ENCODE data around the gene SLC16A7.

Gene SLC16A7

GRCh38 chr12:59787610-59788009 lies 191.8 kb downstream of the SLC16A7 start:
- Histone ChIP-seq H3K27ac (ENCODE audit: low read length) (no peak overlapping the region), H3K4me3 (ENCODE audit: low read length in 2 of 2) (no peak overlapping the region), H3K9ac (ENCODE audit: low read length in 2 of 2) (no peak overlapping the region)

GRCh38 chr12:59792647-59793046 lies 196.8 kb downstream of the SLC16A7 start:
- Histone ChIP-seq H3K4me3 (ENCODE audit: low read length in 2 of 2) (no peak overlapping the region), H3K27ac (ENCODE audit: low read length) (no peak overlapping the region), H3K4me1 (ENCODE audit: control insufficient read depth, insufficient read depth, low read length) (no peaks in the 10 kb centered on the region), H3K36me3 (ENCODE audit: control insufficient read depth in 2 of 2, insufficient read depth in 2 of 2, low read length in 2 of 2) (no peaks in the 10 kb centered on the region), H3K27me3 (ENCODE audit: control insufficient read depth in 1 of 2, insufficient read depth in 2 of 2, low read length in 2 of 2) (no peaks in the 10 kb centered on the region), H3K9me3 (ENCODE audit: control insufficient read depth in 2 of 2, low read length in 2 of 2) (peaks cover 0 to 11% of the 10 kb centered on the region in 2 donors), H3K9ac (ENCODE audit: low read length in 2 of 2) (no peak overlapping the region)

More at GRCh38 chr12:59787610-59788009, 191.8 kb downstream of the SLC16A7 start:
- Histone ChIP-seq H3K4me1 (ENCODE audit: control insufficient read depth, insufficient read depth, low read length) (no peaks in the 10 kb centered on the region), H3K36me3 (ENCODE audit: control insufficient read depth in 2 of 2, insufficient read depth in 2 of 2, low read length in 2 of 2) (no peaks in the 10 kb centered on the region), H3K9me3 (ENCODE audit: control insufficient read depth in 2 of 2, low read length in 2 of 2) (peaks cover 0 to 7% of the 10 kb centered on the region in 2 donors), H3K27me3 (ENCODE audit: control insufficient read depth in 1 of 2, insufficient read depth in 2 of 2, low read length in 2 of 2) (no peaks in the 10 kb centered on the region)

GRCh38 chr12:59803735-59804134 lies 207.9 kb downstream of the SLC16A7 start:
- H3K27me3 ChIP-seq (ENCODE audit: control insufficient read depth in 1 of 2, insufficient read depth in 2 of 2, low read length in 2 of 2), result no peaks in the 10 kb centered on the region

DNA sequence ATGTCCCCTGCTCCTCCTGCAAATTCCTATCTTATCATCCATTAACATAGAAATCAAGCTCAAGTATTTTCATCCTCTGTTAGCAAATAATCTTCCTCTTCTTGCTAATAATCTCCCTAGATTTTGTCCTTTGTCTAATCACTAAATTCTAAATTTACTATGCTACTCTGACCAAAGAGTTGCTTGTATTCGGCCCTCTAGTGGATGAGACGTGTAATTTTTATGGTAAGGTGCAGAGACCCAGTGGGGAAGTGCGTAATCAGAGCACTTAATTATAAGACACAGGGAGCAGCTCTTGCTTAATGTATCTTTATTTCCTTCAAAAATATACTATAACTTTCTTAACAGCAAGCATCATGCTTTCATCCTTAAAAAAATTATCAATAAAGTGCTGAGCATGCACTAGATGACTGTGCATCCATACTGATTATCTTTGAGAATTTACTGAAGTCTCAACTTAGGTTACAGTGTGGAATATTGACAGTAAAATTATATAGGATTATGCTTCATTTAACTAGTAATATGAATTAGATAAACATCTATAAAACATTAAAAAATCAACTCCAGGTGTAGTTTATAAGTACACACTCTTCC lies 212.6 kb downstream of the SLC16A7 start:
- no peak overlapping the region for H3K4me3 ChIP-seq (ENCODE audit: low read length in 2 of 2)
- H3K36me3 ChIP-seq (ENCODE audit: control insufficient read depth in 2 of 2, insufficient read depth in 2 of 2, low read length in 2 of 2), result no peaks in the 10 kb centered on the region
- no peak overlapping the region for H3K9ac ChIP-seq (ENCODE audit: low read length in 2 of 2)
- H3K27ac ChIP-seq (ENCODE audit: low read length), result no peak overlapping the region
- no peaks in the 10 kb centered on the region for H3K27me3 ChIP-seq (ENCODE audit: control insufficient read depth in 1 of 2, insufficient read depth in 2 of 2, low read length in 2 of 2)
- H3K9me3 ChIP-seq (ENCODE audit: control insufficient read depth in 2 of 2, low read length in 2 of 2), result no peaks in the 10 kb centered on the region
- no peaks in the 10 kb centered on the region for H3K4me1 ChIP-seq (ENCODE audit: control insufficient read depth, insufficient read depth, low read length)

More at GRCh38 chr12:59803735-59804134, 207.9 kb downstream of the SLC16A7 start:
- Histone ChIP-seq H3K4me1 (ENCODE audit: control insufficient read depth, insufficient read depth, low read length) (no peaks in the 10 kb centered on the region), H3K9ac (ENCODE audit: low read length in 2 of 2) (no peak overlapping the region), H3K9me3 (ENCODE audit: control insufficient read depth in 2 of 2, low read length in 2 of 2) (no peaks in the 10 kb centered on the region), H3K27ac (ENCODE audit: low read length) (no peak overlapping the region), H3K4me3 (ENCODE audit: low read length in 2 of 2) (peak overlapping the region; percentile 43 to 52), H3K36me3 (ENCODE audit: control insufficient read depth in 2 of 2, insufficient read depth in 2 of 2, low read length in 2 of 2) (no peaks in the 10 kb centered on the region)

GRCh38 chr12:59811991-59812390 lies 216.2 kb downstream of the SLC16A7 start:
- Histone ChIP-seq H3K9ac (ENCODE audit: low read length in 2 of 2) (no peak overlapping the region), H3K27ac (ENCODE audit: low read length) (no peak overlapping the region), H3K36me3 (ENCODE audit: control insufficient read depth in 2 of 2, insufficient read depth in 2 of 2, low read length in 2 of 2) (no peaks in the 10 kb centered on the region), H3K27me3 (ENCODE audit: control insufficient read depth in 1 of 2, insufficient read depth in 2 of 2, low read length in 2 of 2) (no peaks in the 10 kb centered on the region), H3K4me1 (ENCODE audit: control insufficient read depth, insufficient read depth, low read length) (no peaks in the 10 kb centered on the region), H3K4me3 (ENCODE audit: low read length in 2 of 2) (no peak overlapping the region), H3K9me3 (ENCODE audit: control insufficient read depth in 2 of 2, low read length in 2 of 2) (no peaks in the 10 kb centered on the region)

GRCh38 chr12:59812716-59813115 lies 216.9 kb downstream of the SLC16A7 start:
- Histone ChIP-seq H3K36me3 (ENCODE audit: control insufficient read depth in 2 of 2, insufficient read depth in 2 of 2, low read length in 2 of 2) (no peaks in the 10 kb centered on the region), H3K27ac (ENCODE audit: low read length) (no peak overlapping the region), H3K4me3 (ENCODE audit: low read length in 2 of 2) (no peak overlapping the region), H3K4me1 (ENCODE audit: control insufficient read depth, insufficient read depth, low read length) (no peaks in the 10 kb centered on the region), H3K27me3 (ENCODE audit: control insufficient read depth in 1 of 2, insufficient read depth in 2 of 2, low read length in 2 of 2) (no peaks in the 10 kb centered on the region), H3K9me3 (ENCODE audit: control insufficient read depth in 2 of 2, low read length in 2 of 2) (no peaks in the 10 kb centered on the region), H3K9ac (ENCODE audit: low read length in 2 of 2) (no peak overlapping the region)

DNA sequence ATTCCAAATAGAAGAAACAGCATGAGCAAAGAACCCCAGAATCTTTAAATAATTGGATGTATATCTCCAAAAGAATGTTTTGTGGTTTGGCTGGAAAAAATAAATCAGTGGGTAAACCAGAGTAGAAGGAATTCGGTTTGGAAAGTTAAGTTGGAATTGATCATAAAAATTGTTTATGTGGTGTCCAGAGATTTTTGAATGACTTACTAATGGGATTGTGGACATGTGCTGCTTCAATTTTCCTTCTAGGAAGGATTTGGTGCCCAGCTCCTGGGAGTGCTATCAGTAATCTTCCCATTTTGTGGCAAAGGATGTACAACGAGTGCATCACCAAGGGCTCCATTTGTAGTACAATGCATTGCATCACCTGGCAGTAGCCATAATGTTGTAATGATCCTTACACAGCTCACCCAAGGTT lies 224.8 kb downstream of the SLC16A7 start:
- no peak overlapping the region for H3K4me3 ChIP-seq (ENCODE audit: low read length in 2 of 2)
- no peaks in the 10 kb centered on the region for H3K9me3 ChIP-seq (ENCODE audit: control insufficient read depth in 2 of 2, low read length in 2 of 2)
- H3K9ac ChIP-seq (ENCODE audit: low read length in 2 of 2), result no peak overlapping the region
- H3K27ac ChIP-seq (ENCODE audit: low read length), result no peak overlapping the region
- no peaks in the 10 kb centered on the region for H3K4me1 ChIP-seq (ENCODE audit: control insufficient read depth, insufficient read depth, low read length)
- H3K27me3 ChIP-seq (ENCODE audit: control insufficient read depth in 1 of 2, insufficient read depth in 2 of 2, low read length in 2 of 2), result no peaks in the 10 kb centered on the region
- no peaks in the 10 kb centered on the region for H3K36me3 ChIP-seq (ENCODE audit: control insufficient read depth in 2 of 2, insufficient read depth in 2 of 2, low read length in 2 of 2)

GRCh38 chr12:59823567-59823966 lies 227.7 kb downstream of the SLC16A7 start:
- Histone ChIP-seq H3K36me3 (ENCODE audit: control insufficient read depth in 2 of 2, insufficient read depth in 2 of 2, low read length in 2 of 2) (no peaks in the 10 kb centered on the region), H3K4me3 (ENCODE audit: low read length in 2 of 2) (no peak overlapping the region)

DNA sequence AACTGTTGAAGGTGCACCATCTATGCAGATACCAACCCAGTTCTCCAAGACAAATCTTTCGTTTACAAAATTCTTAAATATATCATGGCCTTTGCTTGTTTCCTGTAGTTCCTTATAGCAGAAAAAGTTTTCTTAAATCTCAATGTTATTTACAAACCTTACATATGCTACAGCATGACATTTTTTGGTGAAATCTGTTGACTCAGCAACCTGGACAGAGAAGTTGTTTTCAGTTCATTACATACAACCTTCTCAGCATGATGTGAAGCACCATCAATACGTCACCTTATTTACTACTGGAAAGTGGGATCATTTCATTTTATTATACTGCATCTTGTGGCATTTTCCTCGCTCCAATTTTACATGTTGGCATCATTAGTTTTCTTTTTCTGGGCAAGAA lies 231.9 kb downstream of the SLC16A7 start:
- Histone ChIP-seq H3K4me3 (ENCODE audit: low read length in 2 of 2) (no peak overlapping the region), H3K4me1 (ENCODE audit: control insufficient read depth, insufficient read depth, low read length) (no peaks in the 10 kb centered on the region), H3K9me3 (ENCODE audit: control insufficient read depth in 2 of 2, low read length in 2 of 2) (no peaks in the 10 kb centered on the region), H3K27me3 (ENCODE audit: control insufficient read depth in 1 of 2, insufficient read depth in 2 of 2, low read length in 2 of 2) (no peaks in the 10 kb centered on the region), H3K27ac (ENCODE audit: low read length) (no peak overlapping the region), H3K9ac (ENCODE audit: low read length in 2 of 2) (no peak overlapping the region), H3K36me3 (ENCODE audit: control insufficient read depth in 2 of 2, insufficient read depth in 2 of 2, low read length in 2 of 2) (no peaks in the 10 kb centered on the region)

More at GRCh38 chr12:59823567-59823966, 227.7 kb downstream of the SLC16A7 start:
- Histone ChIP-seq H3K9me3 (ENCODE audit: control insufficient read depth in 2 of 2, low read length in 2 of 2) (no peaks in the 10 kb centered on the region), H3K4me1 (ENCODE audit: control insufficient read depth, insufficient read depth, low read length) (no peaks in the 10 kb centered on the region), H3K27ac (ENCODE audit: low read length) (no peak overlapping the region), H3K27me3 (ENCODE audit: control insufficient read depth in 1 of 2, insufficient read depth in 2 of 2, low read length in 2 of 2) (no peaks in the 10 kb centered on the region), H3K9ac (ENCODE audit: low read length in 2 of 2) (no peak overlapping the region)

DNA sequence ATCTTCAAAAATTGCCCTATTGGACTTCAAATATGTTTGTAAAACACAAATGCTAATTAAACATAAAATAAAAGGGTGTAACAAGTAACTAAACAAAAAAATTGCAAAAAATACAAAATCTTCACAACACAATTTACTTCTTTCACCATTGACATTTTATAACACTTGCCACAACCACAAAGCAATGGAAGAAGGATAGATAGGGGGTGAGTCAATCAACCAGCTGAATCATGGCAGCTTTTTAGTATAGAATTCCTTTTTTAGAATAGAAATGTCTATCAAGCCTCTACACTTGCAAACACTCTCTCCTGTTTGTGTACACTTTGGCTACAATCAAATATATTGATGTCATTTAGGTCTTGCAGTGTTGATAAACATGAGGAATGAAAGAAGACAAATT lies 232.7 kb downstream of the SLC16A7 start:
- Histone ChIP-seq H3K4me3 (ENCODE audit: low read length in 2 of 2) (no peak overlapping the region), H3K9ac (ENCODE audit: low read length in 2 of 2) (no peak overlapping the region), H3K36me3 (ENCODE audit: control insufficient read depth in 2 of 2, insufficient read depth in 2 of 2, low read length in 2 of 2) (no peaks in the 10 kb centered on the region), H3K4me1 (ENCODE audit: control insufficient read depth, insufficient read depth, low read length) (no peaks in the 10 kb centered on the region), H3K27ac (ENCODE audit: low read length) (no peak overlapping the region), H3K27me3 (ENCODE audit: control insufficient read depth in 1 of 2, insufficient read depth in 2 of 2, low read length in 2 of 2) (no peaks in the 10 kb centered on the region), H3K9me3 (ENCODE audit: control insufficient read depth in 2 of 2, low read length in 2 of 2) (no peaks in the 10 kb centered on the region)

GRCh38 chr12:59833408-59833807 lies 237.6 kb downstream of the SLC16A7 start:
- no peaks in the 10 kb centered on the region for H3K36me3 ChIP-seq (ENCODE audit: control insufficient read depth in 2 of 2, insufficient read depth in 2 of 2, low read length in 2 of 2)
- H3K4me1 ChIP-seq (ENCODE audit: control insufficient read depth, insufficient read depth, low read length), result no peaks in the 10 kb centered on the region
- H3K9me3 ChIP-seq (ENCODE audit: control insufficient read depth in 2 of 2, low read length in 2 of 2), result no peaks in the 10 kb centered on the region
- H3K27me3 ChIP-seq (ENCODE audit: control insufficient read depth in 1 of 2, insufficient read depth in 2 of 2, low read length in 2 of 2), result no peaks in the 10 kb centered on the region
- H3K27ac ChIP-seq (ENCODE audit: low read length), result no peak overlapping the region
- no peak overlapping the region for H3K9ac ChIP-seq (ENCODE audit: low read length in 2 of 2)
- H3K4me3 ChIP-seq (ENCODE audit: low read length in 2 of 2), result no peak overlapping the region
